Thymus (tissue), 11 donors: Measurements from ENCODE around the gene CCDC50. TPM values are rescaled to one million over a fixed set of nuclear protein-coding genes. Genes with fewer than 3 reads are reported as not detected.

ENCODE experiments used
- DNase-seq, 9 donors: peaks; one replicate each; pipeline ENCODE4 v3.0.0-alpha.2; 2013; ENCODE audit warnings: low spot score in 9 of 9, low read depth in 6 of 9, missing footprints in 1 of 9
- H3K27ac ChIP-seq, 2 donors: one replicate each; pipeline ENCODE4 v1.5.1; 2013; ENCODE audit warnings: control low read depth in 1 of 2, low read depth in 1 of 2, low read length in 1 of 2, mild to moderate bottlenecking in 1 of 2, moderate library complexity in 1 of 2
- H3K27me3 ChIP-seq, 2 donors: one replicate each; pipeline ENCODE4 v1.5.1; 2013; ENCODE audit warnings: low read length in 1 of 2; ENCODE audit not compliant: control insufficient read depth in 2 of 2, insufficient read depth in 1 of 2
- H3K36me3 ChIP-seq, 2 donors: one replicate each; pipeline ENCODE4 v1.5.1; 2013; ENCODE audit warnings: low read length in 1 of 2, mild to moderate bottlenecking in 1 of 2, moderate library complexity in 1 of 2; ENCODE audit not compliant: control insufficient read depth in 2 of 2, insufficient read depth in 2 of 2
- H3K4me1 ChIP-seq, 2 donors: one replicate each; pipeline ENCODE4 v1.5.1; 2013; ENCODE audit warnings: low read length in 2 of 2; ENCODE audit not compliant: control insufficient read depth in 2 of 2, insufficient read depth in 2 of 2
- H3K4me3 ChIP-seq, 2 donors: one replicate each; pipeline ENCODE4 v1.5.1; 2013; ENCODE audit warnings: low read length in 2 of 2, control low read depth in 1 of 2, mild to moderate bottlenecking in 1 of 2
- H3K9me3 ChIP-seq, 2 donors: one replicate each; pipeline ENCODE4 v1.5.1; 2013; ENCODE audit warnings: low read length in 1 of 2, mild to moderate bottlenecking in 1 of 2; ENCODE audit not compliant: control insufficient read depth in 2 of 2, insufficient read depth in 1 of 2
- WGBS: extraction: QIAGEN DNeasy Blood & Tissue Kit; methylation state at CpG from one replicate; pipeline ENCODE4 v1.1.7; 2013; 5-methylcytosine and 5-hydroxymethylcytosine counted together
- polyA plus RNA-seq: library from polyadenylated mRNA; stranded (reverse); fragments of 200-250 nt; gene quantifications from one replicate; pipeline ENCODE4 v1.2.3, GENCODE V29; 2013
- total RNA-seq: library from RNA; stranded (reverse); fragments of 120-200 nt; gene quantifications from one replicate; pipeline ENCODE4 v1.2.4, GENCODE V29; 2013
- donor health status: healthy.

Gene CCDC50
- total and polyA plus RNA-seq, 2 donors = 22.0 to 30.9 TPM

DNA sequence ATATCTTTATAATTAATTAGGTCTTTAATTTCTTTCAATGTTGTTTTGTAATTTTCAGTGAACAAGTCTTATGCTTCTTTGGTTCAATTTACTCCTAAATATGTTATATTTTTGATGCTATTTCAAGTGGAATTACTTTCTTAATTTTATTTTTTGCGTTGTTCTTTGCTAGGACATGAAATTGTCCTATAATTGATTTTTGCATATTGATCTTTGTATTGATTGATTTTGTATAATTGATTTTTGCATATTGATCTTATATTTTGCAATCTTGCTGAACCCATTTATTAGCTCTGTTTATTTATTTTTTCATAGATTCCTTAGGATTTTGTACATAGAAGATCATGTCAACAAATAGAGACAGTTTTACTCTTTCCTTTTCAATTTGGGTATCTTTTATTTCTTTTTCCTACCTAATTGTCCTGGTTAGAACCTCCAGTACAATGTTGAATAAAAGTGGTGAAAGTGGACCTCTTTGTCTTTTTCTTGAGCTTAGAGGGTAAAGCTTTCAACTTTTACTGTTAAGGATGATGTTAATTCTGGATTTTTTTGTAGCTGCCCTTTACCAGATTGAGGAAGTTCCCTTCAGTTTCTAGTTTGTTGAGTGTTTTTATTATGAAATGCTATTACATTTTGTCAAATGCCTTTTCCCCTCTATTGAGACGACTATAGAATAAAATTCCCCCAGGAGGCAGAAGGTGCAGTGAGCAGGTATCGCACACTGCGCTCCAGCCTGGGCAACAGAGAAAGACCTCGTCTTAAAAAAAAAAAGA is 36.8 kb upstream of the CCDC50 start:
- no peaks in the 10 kb centered on the region for H3K9me3 ChIP-seq
- 81% methylated on average over 5 of the region's 5 CpGs for WGBS
- H3K27me3 ChIP-seq = no peaks in the 10 kb centered on the region
- H3K36me3 ChIP-seq = no peaks in the 10 kb centered on the region
- no peaks in the 10 kb centered on the region for H3K4me1 ChIP-seq
- no peak for DNase-seq
- no peak overlapping the region for H3K27ac ChIP-seq
- H3K4me3 ChIP-seq = no peak overlapping the region

DNA sequence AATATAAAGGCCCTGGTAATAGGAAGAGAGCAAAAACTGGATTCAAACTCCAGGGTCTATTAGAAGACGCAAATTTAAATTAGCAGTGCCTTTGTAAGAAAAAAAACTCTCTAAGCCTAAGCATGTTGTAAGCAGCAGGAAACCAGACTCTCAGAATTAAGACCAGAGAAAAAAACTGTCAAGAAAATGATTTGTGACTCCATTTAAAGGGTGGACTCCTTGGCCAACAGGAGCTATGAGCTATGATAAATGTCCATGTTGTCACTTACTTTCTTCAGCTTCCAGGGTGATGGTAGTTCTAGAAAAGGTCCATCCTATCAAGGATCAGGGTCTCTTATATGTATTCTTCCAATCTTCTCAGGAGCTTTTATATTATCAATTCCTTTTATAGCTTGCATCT is 34.9 kb upstream of the CCDC50 start:
- no peak overlapping the region for H3K4me3 ChIP-seq
- no peak overlapping the region for H3K27ac ChIP-seq
- H3K9me3 ChIP-seq = no peaks in the 10 kb centered on the region
- no peaks in the 10 kb centered on the region for H3K4me1 ChIP-seq
- no peaks in the 10 kb centered on the region for H3K27me3 ChIP-seq
- 94% methylated on average over 1 of the region's 1 CpG for WGBS
- H3K36me3 ChIP-seq = no peaks in the 10 kb centered on the region
- no peak for DNase-seq

DNA sequence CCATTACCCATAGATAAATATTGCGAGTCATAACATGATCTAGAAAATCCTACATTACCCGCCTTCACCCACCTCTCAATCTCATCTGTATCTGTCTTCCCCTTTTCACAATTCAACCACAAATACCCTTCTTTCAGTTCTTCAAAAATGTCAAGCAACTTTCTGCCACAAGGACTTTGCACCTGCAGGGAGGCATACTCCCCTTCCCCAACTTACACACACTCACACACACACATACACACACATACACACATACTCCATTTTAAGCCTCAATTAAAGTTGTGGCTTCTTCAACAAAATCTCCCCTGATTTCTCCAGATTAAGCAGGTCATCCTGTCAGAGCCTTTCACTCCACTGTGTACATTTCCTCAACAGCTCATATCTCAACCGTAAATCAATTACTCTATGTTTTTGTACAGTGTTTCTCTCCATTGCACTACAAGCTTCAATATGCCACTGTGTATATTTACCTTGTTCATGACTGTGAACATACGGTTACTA is 33.1 kb upstream of the CCDC50 start:
- no peak overlapping the region for H3K4me3 ChIP-seq
- H3K4me1 ChIP-seq = no peaks in the 10 kb centered on the region
- H3K27me3 ChIP-seq = no peaks in the 10 kb centered on the region
- DNase-seq = peak in 1 of 9 donors; percentile 40
- H3K27ac ChIP-seq = no peak overlapping the region
- H3K36me3 ChIP-seq = no peaks in the 10 kb centered on the region
- 62% methylated on average over 4 of the region's 4 CpGs for WGBS
- H3K9me3 ChIP-seq = no peaks in the 10 kb centered on the region

GRCh38 chr3:191298846-191299245 is 30.3 kb upstream of the CCDC50 start:
- no peaks in the 10 kb centered on the region for H3K36me3 ChIP-seq
- no peaks in the 10 kb centered on the region for H3K4me1 ChIP-seq
- no peak for DNase-seq
- no peaks in the 10 kb centered on the region for H3K9me3 ChIP-seq
- H3K27ac ChIP-seq = no peak overlapping the region
- H3K27me3 ChIP-seq = no peaks in the 10 kb centered on the region
- no peak overlapping the region for H3K4me3 ChIP-seq

- H3K36me3 ChIP-seq = no peaks in the 10 kb centered on the region
- no peaks in the 10 kb centered on the region for H3K4me1 ChIP-seq
- H3K4me3 ChIP-seq = no peak overlapping the region
- no peak for DNase-seq
- H3K27me3 ChIP-seq = no peaks in the 10 kb centered on the region
- H3K9me3 ChIP-seq = no peaks in the 10 kb centered on the region
- H3K27ac ChIP-seq = no peak overlapping the region
- 91% methylated on average over 1 of the region's 1 CpG for WGBS
Measured at GRCh38 chr3:191300422-191300821, 28.8 kb upstream of the CCDC50 start.

DNA sequence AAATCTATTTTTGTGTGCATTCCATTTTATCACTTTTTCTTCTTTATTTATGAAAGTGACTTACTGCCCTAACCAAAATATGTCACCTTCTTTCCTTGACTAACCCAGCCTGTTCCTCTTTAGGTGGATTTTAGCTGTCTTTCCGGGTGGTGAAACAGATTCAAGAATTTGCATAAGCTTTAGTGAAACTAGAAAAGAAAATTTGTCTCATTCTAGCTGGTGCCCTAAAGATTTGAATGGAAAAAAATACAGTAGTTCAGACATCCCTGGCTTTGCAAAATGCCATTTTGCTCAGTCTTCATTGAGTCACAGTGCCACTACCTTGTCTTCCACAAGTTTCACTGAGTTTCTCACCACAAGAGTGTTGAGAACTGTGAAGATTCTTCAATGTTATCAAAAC is 28.2 kb upstream of the CCDC50 start:
- 90% methylated on average over 1 of the region's 1 CpG for WGBS
- Histone ChIP-seq H3K36me3 (no peaks in the 10 kb centered on the region), H3K9me3 (no peaks in the 10 kb centered on the region), H3K4me3 (no peak overlapping the region), H3K4me1 (no peaks in the 10 kb centered on the region), H3K27me3 (no peaks in the 10 kb centered on the region), H3K27ac (no peak overlapping the region)
- no peak for DNase-seq

DNA sequence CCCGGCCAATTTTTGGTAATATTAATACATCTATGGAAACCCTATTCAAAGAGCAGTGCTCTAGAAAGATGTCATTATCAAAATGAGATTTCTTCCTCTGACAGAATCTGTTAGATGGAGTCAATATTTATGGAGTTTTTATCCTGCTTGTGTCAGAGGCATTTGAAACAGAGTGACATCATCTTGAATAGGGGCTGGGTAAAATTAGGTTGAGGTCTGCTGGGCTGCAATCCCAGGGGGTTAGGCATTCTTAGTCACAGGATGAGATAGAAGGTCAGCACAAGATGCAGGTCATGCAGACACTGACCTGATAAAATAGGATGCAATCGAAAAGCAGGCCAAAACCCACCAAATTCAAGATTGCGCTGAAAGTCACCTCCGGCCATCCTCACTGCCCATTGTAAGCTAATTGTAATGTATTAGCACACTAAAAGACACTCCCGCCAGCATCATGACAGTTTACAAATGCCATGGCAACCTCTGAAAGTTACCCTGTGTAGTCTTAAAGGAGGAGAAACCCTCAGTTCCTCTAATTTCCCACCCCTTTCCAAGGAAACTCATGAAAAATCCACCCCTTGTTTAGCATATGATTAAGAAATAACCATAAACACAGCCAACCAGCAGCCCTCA is 27.3 kb upstream of the CCDC50 start:
- WGBS = 97% methylated on average over 5 of the region's 5 CpGs
- no peak for DNase-seq
- H3K9me3 ChIP-seq = no peaks in the 10 kb centered on the region
- H3K27ac ChIP-seq = no peak overlapping the region
- no peak overlapping the region for H3K4me3 ChIP-seq
- no peaks in the 10 kb centered on the region for H3K27me3 ChIP-seq
- H3K4me1 ChIP-seq = no peaks in the 10 kb centered on the region
- H3K36me3 ChIP-seq = no peaks in the 10 kb centered on the region

GRCh38 chr3:191302451-191302850 is 26.7 kb upstream of the CCDC50 start:
- 95% methylated on average over 2 of the region's 2 CpGs for WGBS
- H3K4me3 ChIP-seq = no peak overlapping the region
- H3K36me3 ChIP-seq = no peaks in the 10 kb centered on the region
- no peaks in the 10 kb centered on the region for H3K9me3 ChIP-seq
- no peaks in the 10 kb centered on the region for H3K27me3 ChIP-seq
- DNase-seq = no peak
- no peaks in the 10 kb centered on the region for H3K4me1 ChIP-seq
- no peak overlapping the region for H3K27ac ChIP-seq

GRCh38 chr3:191303596-191303995 is 25.6 kb upstream of the CCDC50 start:
- Histone ChIP-seq H3K27me3 (no peaks in the 10 kb centered on the region), H3K4me1 (no peaks in the 10 kb centered on the region), H3K27ac (no peak overlapping the region), H3K4me3 (no peak overlapping the region), H3K36me3 (no peaks in the 10 kb centered on the region), H3K9me3 (no peaks in the 10 kb centered on the region)
- DNase-seq = no peak
- WGBS = 93% methylated on average over 3 of the region's 3 CpGs
